Stimulated activated CD8-positive, alpha-beta memory T cell treated with anti-CD3 and anti-CD28 coated beads, Interleukin-12 subunit alpha, Interleukin-12 subunit beta, amount 100 ng/mL, for 24 hours (primary cell): ENCODE results near the gene CNRIP1.

Experiments used
- DNase-seq: peaks from one replicate; pipeline ENCODE4 v3.0.0-alpha.2; 2020; ENCODE audit errors: extremely low read depth

Gene CNRIP1

DNA sequence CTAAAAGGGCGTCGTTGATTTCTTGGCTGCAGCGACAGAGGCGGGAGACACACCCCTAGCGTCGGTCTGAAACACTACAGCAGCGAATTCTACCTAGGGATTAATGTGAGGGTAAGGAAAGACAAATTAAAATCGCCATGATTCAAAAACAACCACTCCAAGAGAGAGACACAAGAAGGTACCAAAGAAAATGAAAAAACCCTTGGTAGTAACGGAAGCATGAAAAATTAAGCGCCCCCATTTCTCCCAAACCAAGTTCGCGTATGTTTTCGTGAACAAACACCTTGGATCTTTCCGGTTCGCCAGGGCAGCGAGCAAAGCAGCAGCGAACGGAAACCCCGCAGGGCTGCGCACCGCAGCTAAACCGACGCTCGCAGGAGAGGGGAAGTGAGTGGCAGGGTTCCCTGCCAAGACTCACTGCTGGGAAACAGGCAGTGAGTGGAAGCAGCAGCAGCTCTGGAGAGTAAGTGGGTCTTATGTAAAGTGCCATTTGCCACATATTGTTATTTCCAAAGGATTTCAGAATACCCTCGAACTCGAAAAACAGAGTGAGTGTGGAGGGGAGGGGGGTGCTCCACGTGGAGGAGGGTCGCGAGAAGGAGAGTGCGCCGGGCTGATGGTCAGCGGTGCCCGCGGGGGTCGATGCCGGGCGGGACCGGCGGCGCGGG lies 68.4 kb downstream of the CNRIP1 start:
- peak; percentile 28 for DNase-seq

DNA sequence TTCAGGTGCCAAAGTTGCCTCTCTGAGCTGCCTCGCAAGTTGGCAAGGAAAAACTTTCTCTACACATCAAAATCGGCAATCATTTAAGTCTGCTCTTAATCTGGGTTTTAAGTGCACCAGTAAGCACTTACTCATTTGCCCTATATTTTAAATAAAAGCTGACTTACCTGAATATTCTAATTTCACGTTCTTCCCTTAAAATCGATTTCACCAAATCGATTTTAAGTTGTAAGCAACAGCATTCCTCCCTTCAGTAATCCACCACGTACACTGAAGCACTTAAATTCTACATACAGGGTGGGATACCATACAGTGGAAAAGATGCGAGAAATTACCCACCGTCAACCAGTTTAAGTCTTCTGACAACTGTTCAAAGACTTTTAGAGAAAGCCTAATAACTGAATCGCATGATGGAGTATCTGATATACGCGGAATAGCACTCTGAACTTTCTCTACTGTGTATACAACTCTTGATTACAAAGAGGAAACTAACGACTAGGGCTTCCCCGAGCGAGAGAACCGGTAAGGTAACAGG lies 69.0 kb downstream of the CNRIP1 start:
- no peak for DNase-seq

DNA sequence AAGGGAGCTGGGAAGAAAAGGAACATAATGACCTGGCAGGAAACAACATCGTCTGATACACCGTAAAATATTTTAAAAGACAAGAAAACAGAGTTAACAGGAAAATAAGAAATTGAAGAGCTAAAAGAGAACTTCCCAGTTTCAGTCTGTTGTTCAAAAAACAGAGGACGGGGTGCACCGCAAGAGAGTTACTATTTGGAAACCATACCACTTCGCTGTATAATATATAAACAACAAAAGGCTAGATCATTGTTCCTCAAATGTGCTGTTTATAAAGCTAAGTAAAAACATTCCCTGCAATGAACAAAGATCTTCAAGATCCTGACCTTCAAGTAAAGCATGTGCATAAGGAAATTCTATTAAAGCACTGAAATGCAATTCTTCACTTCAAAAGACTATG lies 69.6 kb downstream of the CNRIP1 start:
- no peak for DNase-seq

DNA sequence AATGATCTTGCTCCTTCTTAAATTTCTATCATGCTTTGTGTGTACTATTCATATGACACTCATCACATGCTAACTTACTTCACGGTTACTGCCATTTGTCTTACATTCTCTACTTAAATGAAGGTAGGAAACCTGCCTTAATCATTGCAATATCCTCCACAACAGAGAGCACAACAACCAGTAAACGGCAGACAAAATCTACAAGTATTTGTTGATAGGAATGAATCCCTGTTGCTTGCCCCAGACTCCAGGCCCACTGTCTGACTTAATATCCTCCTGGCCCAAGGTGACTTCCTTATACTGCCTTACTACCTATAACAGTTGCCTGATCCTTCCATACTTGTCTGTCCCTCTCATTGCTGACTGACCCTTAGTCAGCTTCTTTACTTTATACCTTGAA lies 70.9 kb downstream of the CNRIP1 start:
- no peak for DNase-seq

DNA sequence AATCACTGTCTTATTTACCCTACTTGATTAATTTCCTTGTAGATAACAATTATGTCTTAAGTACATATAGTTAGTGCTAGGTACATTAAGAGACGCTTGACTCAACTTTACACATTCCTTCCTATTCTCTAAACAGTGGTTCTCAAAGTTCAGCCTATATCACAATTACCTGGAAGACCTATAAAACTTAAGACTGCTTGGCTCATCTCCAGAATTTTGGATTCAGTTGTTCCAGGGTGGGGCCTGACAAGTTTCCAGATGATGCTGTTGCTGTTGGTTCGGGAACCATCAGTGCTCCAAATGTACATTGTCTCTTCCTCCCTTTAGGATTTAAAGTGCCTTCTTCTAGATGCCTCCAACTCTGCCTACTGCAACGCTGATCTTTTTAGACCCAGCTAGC lies 71.4 kb downstream of the CNRIP1 start:
- DNase-seq, result no peak

DNA sequence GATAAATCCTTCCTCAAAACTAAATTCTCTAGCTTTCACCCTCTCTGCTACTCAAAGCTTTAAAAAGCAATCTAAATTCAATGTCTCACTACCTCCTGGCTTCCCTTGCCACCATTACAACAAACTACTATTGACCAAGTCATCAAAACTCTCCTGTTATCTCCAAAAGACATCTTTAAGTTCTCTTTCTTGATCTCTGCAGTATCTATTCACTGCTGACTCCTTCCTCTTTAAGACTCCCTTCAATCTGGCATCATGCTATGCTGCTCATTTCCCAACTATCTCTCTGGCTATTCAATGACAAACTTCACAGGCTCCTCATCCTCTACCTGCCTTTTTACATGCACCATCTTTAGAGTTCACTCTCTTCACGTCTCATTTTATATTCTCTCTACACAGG lies 73.4 kb downstream of the CNRIP1 start:
- no peak for DNase-seq

DNA sequence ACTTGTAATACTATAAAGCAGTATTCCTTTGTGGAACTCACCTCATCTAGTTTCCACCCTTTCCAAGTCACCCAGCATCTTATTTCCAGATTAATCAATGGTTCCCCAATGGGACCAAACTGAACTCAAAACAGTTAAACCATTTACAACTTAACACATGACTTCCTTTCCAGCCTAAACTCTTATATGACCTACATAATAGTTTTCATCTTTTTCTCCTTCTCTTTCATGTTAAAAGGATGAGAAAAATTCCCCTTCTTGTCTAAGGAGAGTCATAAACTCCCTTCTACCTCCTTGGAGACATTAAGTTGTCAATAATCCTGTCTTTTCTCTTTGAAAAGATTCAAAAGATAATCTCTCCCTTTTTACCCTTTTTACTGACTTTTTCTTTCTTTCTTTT lies 74.1 kb downstream of the CNRIP1 start:
- DNase-seq, result no peak

DNA sequence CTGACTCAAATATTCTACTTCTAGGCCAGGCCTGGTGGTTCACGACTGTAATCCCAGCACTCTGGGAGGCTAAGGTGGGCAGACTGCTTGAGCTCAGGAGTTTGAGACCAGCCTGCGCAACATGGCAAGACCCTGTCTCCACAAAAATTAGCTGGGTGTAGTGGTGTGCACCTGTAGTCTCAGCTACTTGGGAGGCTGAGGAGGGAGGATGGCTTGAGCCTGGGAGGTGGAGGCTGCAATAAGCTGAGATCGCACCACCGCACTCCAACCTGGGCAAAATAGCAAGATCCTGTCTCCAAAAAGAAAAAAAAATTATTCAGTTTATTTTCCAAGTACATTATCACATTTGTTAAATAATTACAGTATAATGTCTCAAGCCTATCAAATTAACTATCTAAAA lies 74.7 kb downstream of the CNRIP1 start:
- DNase-seq, result no peak

DNA sequence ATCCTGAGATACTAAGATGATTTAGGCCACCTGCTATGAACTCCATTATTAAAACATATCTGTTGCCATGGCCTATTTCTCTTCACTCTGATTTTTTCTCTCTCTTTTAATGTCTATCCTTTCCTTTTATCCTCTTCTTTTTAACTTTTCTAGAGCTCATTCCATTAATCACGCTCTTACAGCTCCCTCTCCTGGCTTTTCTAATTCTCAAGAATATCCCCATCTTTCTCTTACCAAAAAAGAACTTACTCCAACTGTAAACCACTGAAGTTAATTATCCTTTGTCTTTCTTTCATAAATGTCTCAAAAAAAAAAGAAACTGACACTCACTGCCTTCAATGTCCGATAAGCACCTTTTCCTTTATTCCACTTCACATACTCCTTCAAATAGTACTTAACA lies 75.3 kb downstream of the CNRIP1 start:
- no peak for DNase-seq
